HG03565 (cell line): Measurements from ENCODE around the gene CACNA1S.

Experiments
- ATAC-seq: cut with Tn5 transposase; IDR thresholded peaks from one replicate; pipeline ENCODE4 v1.9.1; 2021; ENCODE audit warnings: mild to moderate bottlenecking, moderate library complexity; ENCODE audit not compliant: unreplicated experiment

Gene CACNA1S

GRCh38 chr1:201140235-201140940 is 28.2 kb upstream of the CACNA1S start:
- ATAC-seq = no peak

- ATAC-seq = no peak
Observed at GRCh38 chr1:201139756-201140155, 27.5 kb upstream of the CACNA1S start.

GRCh38 chr1:201139306-201139705 is 27.1 kb upstream of the CACNA1S start:
- ATAC-seq = no peak

DNA sequence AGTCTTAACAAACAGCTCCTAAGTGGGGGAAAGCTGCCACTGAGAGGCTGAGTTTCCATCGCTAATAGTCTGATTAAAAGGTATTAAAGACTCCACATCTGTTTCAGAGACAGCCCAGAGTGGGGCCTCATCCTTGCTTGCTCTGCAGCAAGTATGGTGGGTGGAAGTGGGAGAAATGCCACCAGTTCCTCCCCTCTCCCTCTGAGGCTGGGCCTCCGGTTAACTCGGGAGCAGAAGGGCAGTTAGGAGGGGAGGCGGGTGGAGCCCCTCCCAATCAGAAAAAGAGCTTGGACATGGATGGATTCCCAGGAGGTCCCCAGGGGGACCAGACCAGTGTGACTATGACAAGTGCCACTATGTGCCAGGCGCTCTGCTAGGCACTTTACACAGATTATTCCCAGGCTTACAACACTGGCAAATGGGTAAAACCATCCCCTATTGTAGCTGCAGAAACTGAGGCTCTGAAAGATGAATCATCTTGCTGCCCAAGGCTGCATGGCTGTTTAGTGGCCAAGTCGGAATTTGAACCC is 26.1 kb upstream of the CACNA1S start:
- no peak for ATAC-seq

- no peak for ATAC-seq
Observed at GRCh38 chr1:201137579-201138310, 25.5 kb upstream of the CACNA1S start.

DNA sequence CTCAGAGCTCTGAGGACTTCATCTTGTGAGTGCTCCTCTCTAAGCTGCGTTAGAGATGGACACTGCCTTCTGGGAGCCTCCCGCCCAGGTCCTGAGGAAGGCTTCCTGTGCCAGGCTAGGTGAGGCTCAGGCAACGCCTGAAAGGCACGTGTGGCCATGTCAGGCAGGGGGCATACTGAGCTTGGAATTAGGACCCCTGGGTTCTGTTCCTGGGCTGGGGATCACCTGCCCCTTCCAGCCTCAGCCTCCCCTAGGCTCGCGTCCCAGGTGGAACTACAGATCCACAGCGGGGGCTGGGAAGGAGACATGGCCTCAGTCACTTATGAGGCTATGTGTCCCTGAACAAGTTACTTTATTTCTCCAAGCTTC is 24.8 kb upstream of the CACNA1S start:
- ATAC-seq = no peak

GRCh38 chr1:201136355-201137023 is 24.3 kb upstream of the CACNA1S start:
- ATAC-seq = no peak

GRCh38 chr1:201134405-201134804 is 22.2 kb upstream of the CACNA1S start:
- no peak for ATAC-seq

DNA sequence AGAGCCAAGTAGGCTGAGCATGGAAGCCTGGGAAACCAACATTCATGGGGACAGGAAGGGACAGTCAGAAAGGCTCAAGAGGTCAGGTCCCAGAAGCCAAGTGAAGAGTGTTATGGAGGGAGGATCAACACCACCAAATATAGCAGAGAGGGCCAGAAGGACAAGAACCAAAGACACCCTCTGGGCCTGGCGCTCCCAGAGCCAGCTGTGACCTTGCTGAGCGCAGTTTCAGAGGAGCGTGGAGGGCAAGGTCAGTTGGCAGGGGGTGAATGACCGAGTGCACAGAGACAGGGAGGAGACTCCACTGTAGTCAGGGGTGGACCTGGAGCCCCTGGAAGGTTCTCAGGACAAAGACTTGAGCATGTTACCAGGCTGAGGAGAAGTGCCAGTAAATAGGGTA is 19.2 kb upstream of the CACNA1S start:
- ATAC-seq = no peak

- no peak for ATAC-seq
Observed at GRCh38 chr1:201128962-201129361, 16.7 kb upstream of the CACNA1S start.

GRCh38 chr1:201128476-201128875 is 16.2 kb upstream of the CACNA1S start:
- no peak for ATAC-seq

GRCh38 chr1:201127755-201128455 is 15.7 kb upstream of the CACNA1S start:
- ATAC-seq = no peak

GRCh38 chr1:201126832-201127754 is 14.9 kb upstream of the CACNA1S start, which contains the start of gene ASCL5:
TSS of gene ASCL5 (minus strand) at chr1:201127184. CDS start at chr1:201115372, 11,812 bp downstream.
- no peak for ATAC-seq

GRCh38 chr1:201126463-201126831 is 14.2 kb upstream of the CACNA1S start:
- ATAC-seq = no peak

DNA sequence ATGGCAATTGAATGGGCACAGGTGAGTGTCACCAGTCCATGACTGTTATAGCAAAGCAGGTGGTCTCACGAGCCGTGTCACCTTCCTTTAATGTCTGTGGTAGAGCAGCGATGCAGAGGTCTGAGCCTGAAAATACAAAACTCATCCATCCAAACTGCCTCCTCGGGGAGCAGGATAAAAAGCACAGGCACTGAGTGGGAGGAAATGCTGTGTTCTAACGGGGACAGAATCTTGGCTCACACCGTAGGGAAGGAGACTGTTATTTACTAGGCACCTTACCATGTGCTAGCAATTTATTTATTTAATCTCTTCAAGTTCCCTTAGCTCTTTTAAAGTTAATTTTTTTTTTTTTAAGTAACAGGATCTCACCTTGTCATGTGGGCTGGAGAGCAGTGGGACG is 13.6 kb upstream of the CACNA1S start:
- ATAC-seq = no peak

DNA sequence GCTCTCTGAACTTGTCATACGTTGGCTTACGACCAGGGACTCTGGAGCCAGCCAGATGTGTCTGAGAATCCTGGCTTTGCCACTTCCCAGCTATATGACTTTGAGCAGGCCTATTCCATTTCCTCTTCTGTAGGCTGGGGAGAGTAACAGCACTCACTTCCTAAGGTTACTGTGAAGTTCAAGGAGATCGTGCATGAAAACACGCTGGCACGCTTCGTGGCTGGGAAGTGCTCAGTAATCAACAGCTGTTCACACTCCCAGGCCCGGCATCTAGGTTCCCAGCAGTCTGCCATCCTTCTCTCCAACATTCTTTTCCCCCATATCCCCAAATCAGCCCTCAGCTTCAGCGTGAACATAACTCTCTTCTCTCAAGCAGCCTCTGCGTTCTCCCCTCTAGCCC is 12.8 kb upstream of the CACNA1S start:
- ATAC-seq = no peak

- no peak for ATAC-seq
Observed at GRCh38 chr1:201123866-201124265, 11.6 kb upstream of the CACNA1S start.

DNA sequence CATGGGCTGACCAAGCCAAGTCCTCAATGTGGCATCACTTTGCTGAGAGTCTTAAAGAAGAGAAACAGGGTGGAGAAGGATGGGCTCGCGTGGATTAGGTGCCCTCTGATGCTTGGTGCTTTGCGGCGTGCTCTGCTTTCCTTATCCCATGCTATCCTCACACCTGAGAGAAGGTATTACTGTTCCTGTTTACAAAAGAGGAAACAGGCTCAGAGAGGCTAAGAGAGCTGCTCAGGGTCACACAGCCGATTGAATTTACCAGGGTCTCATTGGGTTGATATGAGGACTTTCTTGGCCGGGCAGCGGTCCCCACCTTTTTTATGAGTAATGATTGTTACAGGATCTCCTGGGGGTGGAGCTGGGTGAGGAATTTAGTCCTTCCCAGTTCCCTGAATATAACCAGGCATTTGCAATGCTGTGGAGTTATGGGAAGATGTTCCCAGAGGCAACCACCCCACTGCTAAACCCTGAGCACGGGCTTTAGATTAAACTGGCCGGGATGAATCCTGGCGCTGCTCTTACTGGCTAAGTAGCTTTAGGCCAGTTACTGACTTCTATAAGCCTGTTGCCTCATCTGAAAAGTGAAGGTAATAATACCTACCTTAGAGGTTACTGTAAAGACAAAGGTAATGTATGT is 10.2 kb upstream of the CACNA1S start:
- no peak for ATAC-seq
